HEK293 (cell line): ENCODE results near the gene ILKAP.
A peak's percentile ranks its signal among the peaks of the same experiment; 100 is the strongest.

Source experiments
- OSR2 ChIP-seq: fragments of 450-650 bp; formaldehyde crosslinking; IDR thresholded peaks from 2 replicates; pipeline ENCODE4 v1.5.1; 2016; ENCODE audit warnings: missing biosample characterization, missing genetic modification characterization
- ZBTB17 ChIP-seq: fragments of 450-650 bp; formaldehyde crosslinking; IDR thresholded peaks from 2 replicates; pipeline ENCODE4 v1.5.1; 2016; ENCODE audit warnings: missing biosample characterization, missing genetic modification characterization
- ZNF169 ChIP-seq: fragments of 450-650 bp; formaldehyde crosslinking; IDR thresholded peaks from 2 replicates; pipeline ENCODE4 v1.5.1; 2016; ENCODE audit warnings: missing biosample characterization, missing genetic modification characterization
- ZNF48 ChIP-seq: fragments of 450-650 bp; formaldehyde crosslinking; IDR thresholded peaks from 2 replicates; pipeline ENCODE4 v1.5.1; 2016; ENCODE audit warnings: missing biosample characterization, missing genetic modification characterization
- ZNF501 ChIP-seq: fragments of 450-650 bp; formaldehyde crosslinking; IDR thresholded peaks from 2 replicates; pipeline ENCODE4 v1.5.1; 2016; ENCODE audit warnings: missing biosample characterization, missing genetic modification characterization
- ZNF549 ChIP-seq: fragments of 450-650 bp; IDR thresholded peaks from 2 replicates; pipeline ENCODE4 v1.5.1; 2018; ENCODE audit warnings: missing biosample characterization, missing genetic modification characterization, mild to moderate bottlenecking, inconsistent platforms, moderate library complexity
- ZNF707 ChIP-seq: fragments of 450-650 bp; formaldehyde crosslinking; IDR thresholded peaks from 2 replicates; pipeline ENCODE4 v1.5.1; 2016; ENCODE audit warnings: missing biosample characterization, missing genetic modification characterization
- ZNF76 ChIP-seq: fragments of 450-650 bp; formaldehyde crosslinking; IDR thresholded peaks from 2 replicates; pipeline ENCODE4; 2016; ENCODE audit warnings: low read depth, missing biosample characterization, missing genetic modification characterization, borderline replicate concordance
- ZSCAN30 ChIP-seq: fragments of 450-650 bp; IDR thresholded peaks from 2 replicates; pipeline ENCODE4 v1.5.1; 2018; ENCODE audit warnings: missing biosample characterization, mild to moderate bottlenecking, missing genetic modification characterization, moderate library complexity
- TF ChIP-seq, protein P1 (sequence below): fragments of 450-650 bp; formaldehyde crosslinking; IDR thresholded peaks from 2 replicates; pipeline ENCODE4 v1.5.1; 2016; ENCODE audit warnings: missing biosample characterization, missing genetic modification characterization
- TF ChIP-seq, protein P2 (sequence below): fragments of 450-650 bp; formaldehyde crosslinking; IDR thresholded peaks from 2 replicates; pipeline ENCODE4 v1.5.1; 2016; ENCODE audit warnings: missing biosample characterization, missing genetic modification characterization, low read depth
- TF ChIP-seq, protein P3 (sequence below): fragments of 450-650 bp; formaldehyde crosslinking; IDR thresholded peaks from 2 replicates; pipeline ENCODE4 v1.5.1; 2016; ENCODE audit warnings: missing biosample characterization, missing genetic modification characterization, borderline replicate concordance
- TF ChIP-seq, protein P4 (sequence below): fragments of 450-650 bp; formaldehyde crosslinking; IDR thresholded peaks from 2 replicates; pipeline ENCODE4 v1.5.1; 2017; ENCODE audit warnings: missing biosample characterization, missing genetic modification characterization
- TF ChIP-seq, protein P5 (sequence below): fragments of 450-650 bp; formaldehyde crosslinking; IDR thresholded peaks from 2 replicates; pipeline ENCODE4 v1.5.1; 2016; ENCODE audit warnings: missing biosample characterization, missing genetic modification characterization

DNA sequence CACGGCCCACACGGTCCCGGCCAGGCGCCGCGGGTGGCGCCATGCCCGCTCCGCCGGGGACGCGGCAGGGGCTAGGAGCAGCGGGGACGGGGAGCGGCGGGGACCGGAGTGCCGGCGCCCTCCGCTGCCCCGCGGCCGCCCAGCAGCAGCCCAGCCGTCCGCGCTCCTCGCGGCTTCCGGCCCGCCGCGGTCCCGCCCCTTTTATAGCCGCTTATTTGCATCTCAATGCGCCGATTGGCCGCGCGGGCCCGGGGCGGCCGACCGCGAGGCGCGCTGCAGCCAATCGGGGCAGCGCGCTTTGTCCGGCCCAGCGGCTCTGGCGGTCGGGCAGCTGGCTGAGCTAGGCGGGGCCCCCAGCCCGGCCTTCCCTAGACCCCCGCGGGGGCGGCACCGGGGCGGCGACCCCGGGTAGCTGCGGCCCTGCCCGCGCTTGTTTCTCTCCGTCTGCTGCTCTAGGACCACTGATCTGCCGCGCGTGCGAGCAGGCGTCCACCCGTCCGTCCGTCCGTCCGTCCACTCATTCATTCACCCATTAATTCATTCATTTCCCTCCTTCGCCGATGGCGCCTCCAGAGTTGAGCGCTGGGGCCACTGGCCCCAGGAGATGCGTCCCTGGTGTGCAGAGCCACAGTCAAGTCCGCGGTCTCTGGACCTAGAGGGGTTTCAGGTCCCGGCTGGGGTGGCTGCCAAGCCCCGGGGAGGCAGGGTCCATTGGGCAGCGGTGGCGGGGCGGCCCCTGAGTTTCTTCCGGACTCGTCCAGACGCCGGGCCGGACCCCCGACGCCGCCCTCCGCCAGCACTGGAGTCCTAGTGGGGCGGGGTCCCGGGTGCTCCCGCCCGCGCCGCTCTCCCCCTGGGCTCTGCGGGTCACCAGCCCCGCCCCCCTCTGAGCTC is 36.6 kb upstream of the ILKAP start, which contains the start of gene HES6:
- TF ChIP-seq, protein P1, sequence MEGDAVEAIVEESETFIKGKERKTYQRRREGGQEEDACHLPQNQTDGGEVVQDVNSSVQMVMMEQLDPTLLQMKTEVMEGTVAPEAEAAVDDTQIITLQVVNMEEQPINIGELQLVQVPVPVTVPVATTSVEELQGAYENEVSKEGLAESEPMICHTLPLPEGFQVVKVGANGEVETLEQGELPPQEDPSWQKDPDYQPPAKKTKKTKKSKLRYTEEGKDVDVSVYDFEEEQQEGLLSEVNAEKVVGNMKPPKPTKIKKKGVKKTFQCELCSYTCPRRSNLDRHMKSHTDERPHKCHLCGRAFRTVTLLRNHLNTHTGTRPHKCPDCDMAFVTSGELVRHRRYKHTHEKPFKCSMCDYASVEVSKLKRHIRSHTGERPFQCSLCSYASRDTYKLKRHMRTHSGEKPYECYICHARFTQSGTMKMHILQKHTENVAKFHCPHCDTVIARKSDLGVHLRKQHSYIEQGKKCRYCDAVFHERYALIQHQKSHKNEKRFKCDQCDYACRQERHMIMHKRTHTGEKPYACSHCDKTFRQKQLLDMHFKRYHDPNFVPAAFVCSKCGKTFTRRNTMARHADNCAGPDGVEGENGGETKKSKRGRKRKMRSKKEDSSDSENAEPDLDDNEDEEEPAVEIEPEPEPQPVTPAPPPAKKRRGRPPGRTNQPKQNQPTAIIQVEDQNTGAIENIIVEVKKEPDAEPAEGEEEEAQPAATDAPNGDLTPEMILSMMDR (tag by site-specific recombination) = no peak
- no peak for TF ChIP-seq OSR2 (tag by site-specific recombination)
- TF ChIP-seq, protein P2, sequence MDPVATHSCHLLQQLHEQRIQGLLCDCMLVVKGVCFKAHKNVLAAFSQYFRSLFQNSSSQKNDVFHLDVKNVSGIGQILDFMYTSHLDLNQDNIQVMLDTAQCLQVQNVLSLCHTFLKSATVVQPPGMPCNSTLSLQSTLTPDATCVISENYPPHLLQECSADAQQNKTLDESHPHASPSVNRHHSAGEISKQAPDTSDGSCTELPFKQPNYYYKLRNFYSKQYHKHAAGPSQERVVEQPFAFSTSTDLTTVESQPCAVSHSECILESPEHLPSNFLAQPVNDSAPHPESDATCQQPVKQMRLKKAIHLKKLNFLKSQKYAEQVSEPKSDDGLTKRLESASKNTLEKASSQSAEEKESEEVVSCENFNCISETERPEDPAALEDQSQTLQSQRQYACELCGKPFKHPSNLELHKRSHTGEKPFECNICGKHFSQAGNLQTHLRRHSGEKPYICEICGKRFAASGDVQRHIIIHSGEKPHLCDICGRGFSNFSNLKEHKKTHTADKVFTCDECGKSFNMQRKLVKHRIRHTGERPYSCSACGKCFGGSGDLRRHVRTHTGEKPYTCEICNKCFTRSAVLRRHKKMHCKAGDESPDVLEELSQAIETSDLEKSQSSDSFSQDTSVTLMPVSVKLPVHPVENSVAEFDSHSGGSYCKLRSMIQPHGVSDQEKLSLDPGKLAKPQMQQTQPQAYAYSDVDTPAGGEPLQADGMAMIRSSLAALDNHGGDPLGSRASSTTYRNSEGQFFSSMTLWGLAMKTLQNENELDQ (tag by site-specific recombination) = no peak
- TF ChIP-seq, protein P3, sequence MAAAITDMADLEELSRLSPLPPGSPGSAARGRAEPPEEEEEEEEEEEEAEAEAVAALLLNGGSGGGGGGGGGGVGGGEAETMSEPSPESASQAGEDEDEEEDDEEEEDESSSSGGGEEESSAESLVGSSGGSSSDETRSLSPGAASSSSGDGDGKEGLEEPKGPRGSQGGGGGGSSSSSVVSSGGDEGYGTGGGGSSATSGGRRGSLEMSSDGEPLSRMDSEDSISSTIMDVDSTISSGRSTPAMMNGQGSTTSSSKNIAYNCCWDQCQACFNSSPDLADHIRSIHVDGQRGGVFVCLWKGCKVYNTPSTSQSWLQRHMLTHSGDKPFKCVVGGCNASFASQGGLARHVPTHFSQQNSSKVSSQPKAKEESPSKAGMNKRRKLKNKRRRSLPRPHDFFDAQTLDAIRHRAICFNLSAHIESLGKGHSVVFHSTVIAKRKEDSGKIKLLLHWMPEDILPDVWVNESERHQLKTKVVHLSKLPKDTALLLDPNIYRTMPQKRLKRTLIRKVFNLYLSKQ = no peak
- no peak for TF ChIP-seq ZBTB17 (tag by site-specific recombination)
- TF ChIP-seq ZNF169 = no peak
- TF ChIP-seq ZSCAN30 (tag by site-specific recombination) = no peak; the same call in 1 of the 2 replicates
- TF ChIP-seq ZNF549 (tag by site-specific recombination) = no peak
- TF ChIP-seq, protein P4, sequence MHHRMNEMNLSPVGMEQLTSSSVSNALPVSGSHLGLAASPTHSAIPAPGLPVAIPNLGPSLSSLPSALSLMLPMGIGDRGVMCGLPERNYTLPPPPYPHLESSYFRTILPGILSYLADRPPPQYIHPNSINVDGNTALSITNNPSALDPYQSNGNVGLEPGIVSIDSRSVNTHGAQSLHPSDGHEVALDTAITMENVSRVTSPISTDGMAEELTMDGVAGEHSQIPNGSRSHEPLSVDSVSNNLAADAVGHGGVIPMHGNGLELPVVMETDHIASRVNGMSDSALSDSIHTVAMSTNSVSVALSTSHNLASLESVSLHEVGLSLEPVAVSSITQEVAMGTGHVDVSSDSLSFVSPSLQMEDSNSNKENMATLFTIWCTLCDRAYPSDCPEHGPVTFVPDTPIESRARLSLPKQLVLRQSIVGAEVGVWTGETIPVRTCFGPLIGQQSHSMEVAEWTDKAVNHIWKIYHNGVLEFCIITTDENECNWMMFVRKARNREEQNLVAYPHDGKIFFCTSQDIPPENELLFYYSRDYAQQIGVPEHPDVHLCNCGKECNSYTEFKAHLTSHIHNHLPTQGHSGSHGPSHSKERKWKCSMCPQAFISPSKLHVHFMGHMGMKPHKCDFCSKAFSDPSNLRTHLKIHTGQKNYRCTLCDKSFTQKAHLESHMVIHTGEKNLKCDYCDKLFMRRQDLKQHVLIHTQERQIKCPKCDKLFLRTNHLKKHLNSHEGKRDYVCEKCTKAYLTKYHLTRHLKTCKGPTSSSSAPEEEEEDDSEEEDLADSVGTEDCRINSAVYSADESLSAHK (tag by site-specific recombination) = no peak
- TF ChIP-seq ZNF76 (tag by site-specific recombination) = peak; percentile 40; the same call in 1 of the 2 replicates
- TF ChIP-seq ZNF707 = no peak
- TF ChIP-seq ZNF501 = no peak
- TF ChIP-seq, protein P5, sequence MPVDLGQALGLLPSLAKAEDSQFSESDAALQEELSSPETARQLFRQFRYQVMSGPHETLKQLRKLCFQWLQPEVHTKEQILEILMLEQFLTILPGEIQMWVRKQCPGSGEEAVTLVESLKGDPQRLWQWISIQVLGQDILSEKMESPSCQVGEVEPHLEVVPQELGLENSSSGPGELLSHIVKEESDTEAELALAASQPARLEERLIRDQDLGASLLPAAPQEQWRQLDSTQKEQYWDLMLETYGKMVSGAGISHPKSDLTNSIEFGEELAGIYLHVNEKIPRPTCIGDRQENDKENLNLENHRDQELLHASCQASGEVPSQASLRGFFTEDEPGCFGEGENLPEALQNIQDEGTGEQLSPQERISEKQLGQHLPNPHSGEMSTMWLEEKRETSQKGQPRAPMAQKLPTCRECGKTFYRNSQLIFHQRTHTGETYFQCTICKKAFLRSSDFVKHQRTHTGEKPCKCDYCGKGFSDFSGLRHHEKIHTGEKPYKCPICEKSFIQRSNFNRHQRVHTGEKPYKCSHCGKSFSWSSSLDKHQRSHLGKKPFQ (tag by site-specific recombination) = no peak
- TF ChIP-seq ZNF48 = no peak
